ENCODE data around the gene LATS2. TPM values are rescaled to one million over a fixed set of nuclear protein-coding genes. Genes with fewer than 3 reads are reported as not detected.

The LATS2 gene
- total and polyA plus RNA-seq, 2 of the 8 experiments (the other 6 are each of a cell fraction or from before 2014, with no cell fraction given) = 8.3 to 26.2 TPM

DNA sequence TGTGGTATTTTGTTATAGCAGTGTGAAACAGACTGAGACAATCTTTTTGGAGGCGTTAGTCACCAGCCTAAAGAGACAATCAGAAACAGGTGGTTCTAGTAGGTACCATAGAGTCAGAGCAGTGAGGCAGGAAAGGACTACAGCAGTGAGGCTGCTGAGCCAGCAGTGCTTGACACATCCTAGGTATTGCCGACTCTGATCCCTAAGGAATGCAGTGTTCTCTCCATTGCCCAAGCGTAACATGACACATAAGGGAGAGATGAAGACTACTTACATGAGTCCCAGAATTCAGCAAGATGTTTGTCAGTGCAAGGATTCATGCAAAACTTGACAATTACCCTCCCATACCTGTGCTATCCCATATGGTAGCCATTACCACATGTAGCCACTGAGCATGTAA lies 96.5 kb downstream of the LATS2 start:
- POLR2A ChIA-PET (ENCODE audit: partially characterized antibody) = no interaction called here
- no peak for FAIRE-seq
- TF ChIP-seq TAF7 (optimal IDR thresholded peaks at IDR 0.05; ENCODE audit: borderline replicate concordance, low read depth, low read length) = no peak
- no peak for TF ChIP-seq CTBP2 (IDR thresholded peaks at IDR 0.05; ENCODE audit: borderline replicate concordance, insufficient read depth, insufficient read length, low read length)
- no peak for TF ChIP-seq ATF3 (IDR thresholded peaks at IDR 0.05; ENCODE audit: insufficient read depth, low read depth, low read length)
- TF ChIP-seq EP300 (IDR thresholded peaks at IDR 0.05; ENCODE audit: borderline replicate concordance in 1 of 2, low read depth in 2 of 2, low read length in 2 of 2) = no peak
- no peak for TF ChIP-seq TEAD4 (IDR thresholded peaks at IDR 0.05; ENCODE audit: low read depth, low read length)
- TF ChIP-seq CHD1 (IDR thresholded peaks at IDR 0.05; ENCODE audit: low read depth, low read length) = no peak
- no peak for TF ChIP-seq SP4 (IDR thresholded peaks at IDR 0.05; ENCODE audit: low read length)
- TF ChIP-seq ATF2 (IDR thresholded peaks at IDR 0.05; ENCODE audit: low read length) = no peak
- TF ChIP-seq NANOG (IDR thresholded peaks at IDR 0.05; ENCODE audit: insufficient read depth, low read depth, low read length, poor library complexity, severe bottlenecking) = no peak
- no peak for TF ChIP-seq TAF1 (IDR thresholded peaks at IDR 0.05; ENCODE audit: low read depth, low read length)
- TF ChIP-seq GTF2F1 (IDR thresholded peaks at IDR 0.05; ENCODE audit: borderline replicate concordance, low read depth, low read length) = no peak

More for the DNA sequence above, 96.5 kb downstream of the LATS2 start:
- no peak overlapping the region for H3K27ac ChIP-seq (ENCODE audit: low read depth, low read length)
- no peak overlapping the region for H2BK5ac ChIP-seq (ENCODE audit: low read depth, low read length)
- no peaks in the 10 kb centered on the region; a peak in 1 of 8 replicates for H3K36me3 ChIP-seq (ENCODE audit: control insufficient read depth in 2 of 4, insufficient read depth in 4 of 4, low read length in 3 of 4)
- no peak overlapping the region for H2BK120ac ChIP-seq (replicated peaks; ENCODE audit: low read depth, low read length)
- H2AK5ac ChIP-seq (ENCODE audit: low read depth, low read length) = no peak overlapping the region
- H3K79me2 ChIP-seq (ENCODE audit: control insufficient read depth in 1 of 2, insufficient read depth in 2 of 2, low read length in 2 of 2) = no peaks in the 10 kb centered on the region
- no peak for DNase-seq (ENCODE audit: low read depth in 1 of 2, low spot score in 2 of 2)
- no peak overlapping the region for H3K14ac ChIP-seq (ENCODE audit: insufficient read length)
- H3K9me3 ChIP-seq (ENCODE audit: insufficient read depth in 2 of 2, low read depth in 1 of 2, low read length in 1 of 2) = 0 out of 4 replicates have a peak, but pooled peaks cover 0 to 4% of the 10 kb centered on the region in 2 experiments
- H4K8ac ChIP-seq (ENCODE audit: extremely low read depth, insufficient read depth, low read length) = no peak overlapping the region
- H3K9ac ChIP-seq (replicated peaks in 1 of 4; ENCODE audit: extremely low read depth in 1 of 4, low read depth in 3 of 4, low read length in 3 of 4) = no peak overlapping the region
- no peak overlapping the region for H3K23ac ChIP-seq (ENCODE audit: insufficient read length)
- H4K20me1 ChIP-seq (replicated peaks in 1 of 2; ENCODE audit: control insufficient read depth in 1 of 2, insufficient read depth in 2 of 2, low read length in 2 of 2) = no peaks in the 10 kb centered on the region
- H3K4me1 ChIP-seq (replicated peaks in 1 of 4; ENCODE audit: control insufficient read depth in 3 of 4, insufficient read depth in 4 of 4, low read length in 3 of 4) = no peaks in the 10 kb centered on the region; a peak in 1 of 7 replicates
- H3K23me2 ChIP-seq (ENCODE audit: low read depth, low read length) = no peaks in the 10 kb centered on the region
- CTCF ChIA-PET (ENCODE audit: partially characterized antibody) = interaction anchor here (1.1 kb wide), 1 partner anchor 276 kb away, joined by 3 read pairs; no protein-coding TSS in a partner anchor
- no peaks in the 10 kb centered on the region for H3K27me3 ChIP-seq (replicated peaks in 1 of 4; ENCODE audit: control insufficient read depth in 3 of 4, extremely low read depth in 1 of 4, insufficient read depth in 3 of 4, low read length in 3 of 4)
- no peak overlapping the region for H4K5ac ChIP-seq (ENCODE audit: insufficient read length, low read depth, low read length)
- no peak overlapping the region for H2BK12ac ChIP-seq (ENCODE audit: low read depth, low read length)
- no peak overlapping the region for H3K4me2 ChIP-seq (ENCODE audit: insufficient read depth in 1 of 2, low read depth in 2 of 2, low read length in 2 of 2)
- no peak overlapping the region for H2AFZ ChIP-seq (ENCODE audit: low read length)
- H2BK20ac ChIP-seq (ENCODE audit: low read length) = no peak overlapping the region
- no peak overlapping the region for H3K4ac ChIP-seq (replicated peaks; ENCODE audit: insufficient read length, low read depth, low read length)
- H4K91ac ChIP-seq (replicated peaks; ENCODE audit: insufficient read length, low read length) = no peak overlapping the region
- 86% methylated on average over 3 of the region's 3 CpGs; no CpG with 5 or more reads in 1 of the 2 experiments for WGBS, 2 experiments (ENCODE audit: extremely low coverage in 1 of 2, insufficient coverage in 1 of 2, insufficient read length in 1 of 2, insufficient replicate concordance in 2 of 2, low coverage in 1 of 2, low lambda C conversion rate in 2 of 2, missing lambda C conversion rate in 1 of 2)
- no peak overlapping the region for H3K56ac ChIP-seq (replicated peaks; ENCODE audit: insufficient read length, low read depth, low read length)
- no peak overlapping the region for H3K4me3 ChIP-seq (ENCODE audit: extremely low read depth in 1 of 4, insufficient read depth in 2 of 4, low read depth in 3 of 4, low read length in 4 of 4)
- no peak overlapping the region for H2BK15ac ChIP-seq (ENCODE audit: low read length)
- H3K79me1 ChIP-seq (ENCODE audit: low read depth, low read length) = no peaks in the 10 kb centered on the region
- H3K18ac ChIP-seq (ENCODE audit: extremely low read depth, low read length) = no peak overlapping the region
